ENCODE measurements around the gene BAHCC1. TPM values are rescaled to one million over a fixed set of nuclear protein-coding genes. Genes with fewer than 3 reads are reported as not detected.
"Not testable (repeated sequence)": the region's sequence is repeated elsewhere in the genome, so short reads cannot be mapped to it uniquely, and the experiment has no call there.

Gene BAHCC1
- total RNA-seq, 1 experiment from 2014 or later, result 15.4 TPM

DNA sequence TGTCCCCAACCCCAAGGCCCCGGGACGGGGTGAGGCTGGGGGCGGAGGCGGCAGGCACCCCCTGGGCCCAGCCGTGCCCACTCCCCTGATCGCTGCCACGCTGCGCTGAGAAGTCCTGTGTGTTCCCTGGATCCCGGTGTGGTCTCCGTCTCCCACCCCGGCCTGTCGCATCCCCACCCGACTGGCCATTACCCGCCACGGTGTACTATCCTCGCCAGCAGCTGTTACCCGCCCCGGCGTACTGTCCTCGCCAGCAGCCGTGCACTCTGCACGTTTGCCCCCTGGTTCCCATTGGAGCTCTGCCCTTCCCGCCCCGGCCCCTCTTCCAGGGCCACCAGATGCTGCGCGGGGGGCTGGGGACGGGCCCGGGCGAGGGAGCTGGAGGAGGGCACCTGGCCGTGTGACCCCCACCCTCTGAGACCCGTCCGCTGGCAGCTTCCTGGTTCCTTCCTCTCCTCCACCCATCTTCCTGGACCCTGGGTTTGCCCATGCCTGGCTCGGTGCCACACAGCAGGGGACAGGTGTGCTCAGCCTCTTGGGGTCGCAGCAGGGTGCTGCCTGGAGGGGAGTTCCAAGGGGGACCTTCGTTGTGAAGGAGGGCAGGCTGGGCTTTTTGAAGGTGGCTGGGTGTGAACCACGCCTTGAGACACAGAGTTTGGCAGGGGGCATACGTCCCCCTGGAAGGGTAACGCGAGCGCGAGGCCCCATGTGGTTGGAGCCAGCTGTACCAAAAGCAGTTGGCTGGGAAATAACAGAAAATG is 19.7 kb downstream of the BAHCC1 start:
- no peak for DNase-seq (ENCODE audit: low read depth, low spot score)
- in situ Hi-C loops (cut with HindIII; ENCODE audit: low pct_unique_long_range_greater_than_20kb, low sequenced_read_pairs), result no loop called here

DNA sequence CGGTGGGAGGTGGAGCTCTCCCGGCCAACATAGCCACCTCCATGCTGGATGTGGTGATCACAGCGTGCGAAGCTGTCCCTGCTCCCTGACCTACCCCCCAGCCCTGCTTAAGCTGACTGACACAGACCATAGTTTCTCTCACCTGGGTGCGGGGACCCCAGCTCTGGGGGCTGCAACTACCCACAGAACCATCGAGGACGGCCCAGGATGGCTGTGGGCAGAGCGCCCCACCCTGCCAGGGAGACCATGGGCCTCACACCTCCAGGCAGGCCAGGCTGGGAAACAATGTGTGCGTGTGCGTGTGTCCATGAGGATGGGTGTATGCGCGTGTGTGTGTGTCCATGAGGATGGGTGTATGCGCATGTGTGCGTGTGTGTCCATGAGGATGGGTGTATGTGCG is 20.4 kb downstream of the BAHCC1 start:
- in situ Hi-C loops (cut with HindIII; ENCODE audit: low pct_unique_long_range_greater_than_20kb, low sequenced_read_pairs), result no loop called here
- no peak for DNase-seq (ENCODE audit: low read depth, low spot score)

DNA sequence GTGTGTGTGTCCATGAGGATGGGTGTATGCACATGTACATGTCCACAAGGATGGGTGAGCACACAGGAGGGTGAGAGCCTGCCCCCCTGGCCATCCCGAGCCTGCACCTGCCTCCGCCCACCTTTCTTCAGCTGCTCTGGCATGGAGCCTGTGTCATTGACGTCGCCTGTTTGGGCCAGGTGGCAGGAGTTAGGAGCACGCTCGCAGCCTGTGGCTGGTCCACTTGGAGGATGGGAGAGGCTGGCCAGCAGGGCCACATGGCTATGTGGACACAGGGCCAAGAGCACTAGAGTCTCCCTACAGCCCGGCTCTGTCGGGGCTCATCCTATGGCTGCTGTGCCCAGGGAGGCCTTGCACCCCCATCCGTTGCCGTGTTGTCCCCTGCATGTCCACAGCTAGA is 21.4 kb downstream of the BAHCC1 start:
- DNase-seq (ENCODE audit: low read depth, low spot score), result no peak

DNA sequence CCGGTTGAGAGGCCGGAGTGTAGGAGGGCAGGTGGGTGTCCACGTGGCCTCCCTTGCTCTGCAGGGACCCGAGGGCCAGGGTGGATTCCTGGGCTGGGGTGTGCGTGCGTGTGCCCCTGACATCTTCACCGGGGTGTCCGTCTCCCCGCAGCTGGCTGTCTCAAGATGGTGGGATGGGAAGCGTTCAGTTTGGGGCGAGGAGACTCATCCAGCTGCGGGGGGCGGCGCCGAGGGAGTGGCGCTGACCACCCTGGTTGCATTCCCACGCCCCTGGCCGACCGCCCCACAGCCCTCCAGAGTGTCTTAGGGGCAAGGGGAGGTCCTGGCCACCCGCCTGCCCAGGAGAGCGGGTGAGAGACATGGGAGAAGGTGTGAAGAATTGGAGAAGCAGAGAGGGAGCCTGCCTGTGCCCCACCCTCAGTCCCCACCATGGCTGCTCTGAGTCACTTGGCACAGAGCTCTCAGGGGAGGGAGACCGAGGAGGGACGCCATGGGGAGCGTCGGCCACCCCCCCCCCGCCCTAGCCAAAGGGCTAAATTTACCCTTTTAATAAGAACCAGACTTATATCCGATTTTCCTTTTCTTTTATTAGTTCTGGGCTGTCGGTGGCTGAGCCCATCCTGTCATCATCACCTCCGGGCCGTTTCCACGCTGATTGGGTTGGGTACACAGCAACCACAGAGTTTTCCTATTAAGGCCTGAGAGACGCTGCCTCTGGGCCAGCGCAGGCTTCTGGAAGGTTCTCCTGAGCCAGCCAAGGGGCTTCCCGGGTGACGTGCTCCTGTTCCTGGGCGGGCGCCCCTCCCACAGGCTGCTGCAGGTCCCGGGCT is 22.0 kb downstream of the BAHCC1 start:
- in situ Hi-C loops (cut with HindIII; ENCODE audit: low pct_unique_long_range_greater_than_20kb, low sequenced_read_pairs), result no loop called here
- DNase-seq (ENCODE audit: low read depth, low spot score), result no peak

More for the DNA sequence above, 21.4 kb downstream of the BAHCC1 start:
- in situ Hi-C loops (cut with HindIII; ENCODE audit: low pct_unique_long_range_greater_than_20kb, low sequenced_read_pairs), result no loop called here

DNA sequence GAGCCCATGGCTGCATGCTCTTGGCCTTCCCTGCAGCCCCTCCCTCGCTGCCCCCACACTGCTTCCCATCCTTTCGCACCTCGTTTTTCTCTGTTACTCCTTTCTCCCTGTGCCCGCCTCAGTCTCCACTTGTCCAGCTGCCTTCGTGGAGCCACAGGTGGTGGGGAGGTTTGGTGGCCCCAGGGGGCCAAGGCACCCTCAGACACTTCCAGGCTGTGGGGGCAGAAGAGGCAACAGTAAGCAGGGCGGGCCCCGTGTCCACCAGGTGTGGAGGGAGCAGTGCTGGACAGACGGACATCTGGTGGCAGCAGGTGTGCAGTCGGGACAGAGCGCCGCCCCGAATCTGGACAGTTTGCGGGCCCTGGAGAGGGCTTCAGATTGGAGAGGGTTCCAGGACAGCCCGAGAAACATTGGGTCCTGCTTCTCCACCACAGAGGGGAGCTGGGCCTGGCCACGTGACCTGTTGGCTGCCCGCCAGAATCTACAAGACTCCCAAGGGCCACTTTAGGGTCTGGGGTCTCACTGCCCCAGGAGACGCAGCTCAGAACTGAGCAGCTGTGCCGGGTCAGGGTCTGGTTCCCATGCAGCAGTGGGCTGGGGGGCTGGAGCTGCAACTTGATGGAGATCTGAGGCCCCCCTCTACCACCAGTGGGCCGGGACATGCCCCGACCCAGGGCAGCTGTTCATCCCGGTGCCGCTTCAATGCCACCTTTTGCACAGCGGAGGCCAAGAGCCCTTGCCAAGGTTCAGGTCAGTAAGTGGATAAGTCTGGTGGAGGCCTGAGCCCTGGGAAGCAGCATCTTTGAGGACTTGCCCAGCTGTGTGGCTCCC is 22.8 kb downstream of the BAHCC1 start:
- in situ Hi-C loops (cut with HindIII; ENCODE audit: low pct_unique_long_range_greater_than_20kb, low sequenced_read_pairs), result no loop called here
- no peak for DNase-seq (ENCODE audit: low read depth, low spot score)

DNA sequence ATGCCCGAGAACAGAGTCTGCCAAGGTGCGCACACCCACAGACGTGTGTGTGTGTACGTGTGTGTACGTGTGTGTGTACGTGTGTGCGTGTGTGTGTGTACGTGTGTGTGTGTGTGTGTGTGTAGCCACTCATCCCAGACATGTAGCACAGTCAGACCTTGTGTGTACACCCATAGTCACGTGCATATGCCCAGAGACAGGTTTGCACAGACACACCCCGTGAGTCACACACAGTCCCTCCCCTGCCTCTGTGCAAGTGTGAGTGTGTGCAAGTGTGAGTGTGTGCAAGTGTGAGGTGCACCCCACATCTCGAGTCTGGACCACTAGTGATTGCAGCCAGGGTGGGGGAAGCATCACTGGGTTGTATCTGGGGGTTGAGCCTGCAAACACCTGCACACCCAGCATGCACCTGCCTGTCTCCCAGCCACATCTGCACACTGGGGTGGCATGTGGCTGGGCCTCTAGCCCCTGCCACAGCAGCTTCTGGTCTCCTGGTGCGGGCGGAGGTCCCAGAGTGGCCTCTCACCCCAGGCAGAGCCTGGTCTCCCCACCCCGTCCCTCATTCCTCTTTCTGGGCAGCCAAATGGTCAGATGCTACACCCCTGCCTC is 23.6 kb downstream of the BAHCC1 start:
- no peak for DNase-seq (ENCODE audit: low read depth, low spot score)
- in situ Hi-C loops (cut with HindIII; ENCODE audit: low pct_unique_long_range_greater_than_20kb, low sequenced_read_pairs), result no loop called here

DNA sequence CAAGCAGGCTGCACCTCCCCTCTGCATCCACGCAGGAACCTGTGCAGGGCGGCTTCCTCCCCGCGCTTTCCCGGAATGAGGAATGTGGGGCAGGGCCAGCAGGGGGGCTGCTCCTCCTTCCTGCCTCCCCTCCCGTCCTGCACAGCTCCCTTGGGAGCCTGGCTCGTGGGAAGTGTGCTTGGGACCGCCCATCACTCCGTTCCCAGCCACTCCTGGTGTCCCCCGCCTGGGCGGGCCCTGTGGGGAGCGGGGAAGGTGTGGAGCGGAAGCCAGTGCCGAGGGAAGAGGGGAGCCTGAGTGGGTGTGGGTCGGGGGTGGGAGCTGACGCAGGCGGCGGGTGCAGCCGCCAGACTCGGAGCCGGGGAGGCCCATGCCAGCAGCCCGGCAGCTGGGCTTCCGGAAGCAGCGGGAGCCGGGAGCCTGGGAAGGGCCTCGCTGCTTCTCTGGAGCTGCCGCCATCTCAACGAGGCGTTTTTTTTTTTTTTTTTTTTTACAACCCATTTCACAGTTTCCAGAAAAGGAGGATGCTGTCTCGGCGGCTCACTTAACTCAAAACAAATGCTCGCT is 24.1 kb downstream of the BAHCC1 start:
- in situ Hi-C loops (cut with HindIII; ENCODE audit: low pct_unique_long_range_greater_than_20kb, low sequenced_read_pairs), result no loop called here
- DNase-seq (ENCODE audit: low read depth, low spot score), result no peak

DNA sequence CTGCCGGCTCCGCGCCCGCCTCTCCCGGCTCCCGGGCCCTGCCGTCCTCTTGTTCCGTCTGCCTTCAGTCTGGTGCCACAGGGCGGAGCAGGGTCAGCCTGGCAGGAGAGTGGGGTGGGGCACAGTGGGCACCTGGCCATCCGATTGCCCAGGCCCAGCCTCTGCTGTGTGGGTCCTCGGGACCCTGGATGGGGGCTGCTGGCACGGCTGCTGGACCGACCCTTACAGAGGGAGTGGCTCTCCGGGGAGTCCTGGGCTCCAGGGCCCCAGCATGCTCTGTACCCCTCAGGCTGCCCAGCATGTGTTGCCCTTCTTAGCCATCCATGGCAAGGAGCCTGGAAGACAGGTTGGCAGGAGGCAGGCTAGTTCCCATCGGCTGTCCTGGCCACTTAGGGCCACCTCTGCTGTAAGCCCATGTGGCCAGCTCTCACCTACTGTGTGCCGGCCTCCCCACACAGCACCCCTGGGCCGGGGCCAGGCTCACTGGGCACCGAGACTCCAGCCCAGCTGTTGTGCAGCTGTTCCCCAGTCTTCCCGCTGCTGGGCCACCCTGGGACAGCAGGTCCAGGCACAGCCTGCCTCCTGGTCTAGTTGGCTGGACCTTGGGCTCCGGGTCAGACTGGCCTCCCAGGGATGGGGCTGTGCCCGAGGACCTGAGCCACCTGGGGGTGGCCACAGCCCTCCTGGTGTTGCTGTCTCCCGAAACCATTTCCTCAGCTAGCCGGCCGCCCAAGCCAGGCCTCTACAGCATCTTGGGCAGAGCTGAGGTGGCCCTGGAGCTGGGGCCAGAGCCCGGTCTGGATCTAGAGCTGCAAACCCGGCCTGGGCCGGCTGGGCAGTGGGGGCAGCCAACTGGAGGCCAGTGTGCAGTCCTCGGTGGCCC is 24.9 kb downstream of the BAHCC1 start:
- no peak for DNase-seq (ENCODE audit: low read depth, low spot score)
- in situ Hi-C loops (cut with HindIII; ENCODE audit: low pct_unique_long_range_greater_than_20kb, low sequenced_read_pairs), result no loop called here

DNA sequence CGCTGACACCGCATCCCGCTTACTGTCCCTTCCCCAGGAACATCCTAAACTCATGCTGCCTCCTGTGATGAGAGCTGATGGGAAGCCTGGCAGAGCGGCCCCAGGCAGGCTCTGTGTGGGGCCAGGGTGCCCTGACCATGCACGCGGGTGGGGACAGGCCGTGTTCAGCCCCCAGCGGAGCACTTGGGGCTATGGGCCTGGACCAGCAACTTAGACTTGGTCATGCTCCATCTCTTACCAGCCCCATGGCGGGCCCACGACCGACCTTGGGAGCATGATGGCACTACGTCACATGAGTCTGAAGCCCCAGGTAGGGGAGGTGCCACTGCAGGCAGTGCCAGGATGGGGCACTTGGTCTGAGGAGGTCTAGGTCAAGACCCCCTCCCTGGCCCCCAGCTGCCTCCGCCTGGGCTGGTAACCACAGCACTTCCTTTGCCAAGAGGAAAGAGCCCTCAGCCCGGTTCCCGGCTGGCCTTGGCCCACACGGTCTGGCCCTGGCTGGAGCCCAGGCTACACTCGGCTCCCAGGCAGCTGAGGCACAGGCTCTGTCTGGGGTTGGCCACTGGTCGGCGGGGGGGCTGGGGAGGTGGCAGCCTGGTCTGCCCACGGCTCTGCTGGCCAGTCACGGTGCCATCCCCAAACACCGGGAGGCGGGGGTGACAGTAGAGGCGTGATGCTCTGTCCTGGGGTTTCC is 25.7 kb downstream of the BAHCC1 start:
- no peak for DNase-seq (ENCODE audit: low read depth, low spot score)
- in situ Hi-C loops (cut with HindIII; ENCODE audit: low pct_unique_long_range_greater_than_20kb, low sequenced_read_pairs), result no loop called here

DNA sequence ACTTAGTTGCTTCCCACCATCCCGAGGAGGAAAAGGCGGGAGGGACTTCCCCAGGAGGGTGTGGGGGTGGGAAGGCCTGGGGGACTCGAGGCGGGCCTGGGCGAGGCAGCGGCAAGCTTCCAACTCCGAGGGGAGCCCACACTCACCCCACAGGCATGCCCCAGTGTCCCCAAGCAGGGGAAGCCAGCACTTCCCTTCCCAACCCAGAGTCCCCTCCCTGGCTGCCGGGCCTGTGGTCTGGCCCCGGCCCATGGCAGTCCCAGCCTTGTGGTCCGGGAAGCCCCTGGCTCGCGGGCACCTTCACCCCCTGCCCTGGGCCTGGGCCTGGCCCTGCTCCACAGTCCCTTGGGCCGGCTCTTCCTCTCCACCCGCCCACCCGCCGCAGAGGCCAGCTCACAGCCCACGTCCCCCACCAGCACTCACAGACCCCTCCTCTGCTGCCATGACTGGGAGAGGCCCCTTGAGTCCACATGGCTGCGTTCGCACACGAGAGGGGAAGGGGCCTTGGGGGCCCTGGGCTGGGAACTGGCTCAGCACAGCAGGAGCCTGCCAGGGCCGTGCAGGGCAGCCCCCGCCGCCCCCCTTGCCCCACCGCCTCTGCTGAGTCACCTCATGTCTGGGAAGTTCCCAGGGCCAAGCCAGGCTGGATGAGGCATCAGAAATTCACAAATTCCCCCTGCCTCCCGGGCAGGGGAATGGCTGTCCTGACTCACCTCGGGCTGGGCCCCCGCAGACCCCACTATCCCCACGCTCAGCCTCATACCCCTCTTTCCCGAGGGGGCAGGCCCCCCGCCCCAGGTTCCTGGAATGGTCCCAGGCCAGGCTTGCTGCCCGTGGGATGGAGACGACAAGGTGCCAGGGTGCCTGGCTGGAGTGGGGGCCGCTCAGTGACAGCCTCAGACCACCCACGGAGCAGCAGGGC is 27.8 kb downstream of the BAHCC1 start:
- no peak for DNase-seq (ENCODE audit: low read depth, low spot score)
- in situ Hi-C loops (cut with HindIII; ENCODE audit: low pct_unique_long_range_greater_than_20kb, low sequenced_read_pairs), result no loop called here

DNA sequence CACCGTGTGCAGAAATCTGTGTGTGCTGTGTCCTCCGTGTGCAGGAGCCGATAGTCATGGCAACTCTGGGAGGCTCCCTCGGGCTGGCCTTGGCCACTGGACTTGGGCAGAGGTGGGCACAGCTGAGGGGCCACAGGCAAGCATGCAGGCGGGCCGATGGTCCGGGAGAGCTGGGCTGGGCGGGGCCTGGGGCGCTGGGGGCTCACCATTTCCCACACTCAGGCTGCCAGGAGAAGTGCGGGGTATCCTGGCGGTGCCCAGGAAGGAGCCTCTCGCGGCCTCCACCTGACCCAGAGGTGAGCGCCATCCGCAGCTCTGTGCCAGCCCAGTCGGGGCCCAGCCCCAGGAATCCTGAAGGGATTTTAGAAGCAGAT is 28.4 kb downstream of the BAHCC1 start:
- no peak for DNase-seq (ENCODE audit: low read depth, low spot score)
- in situ Hi-C loops (cut with HindIII; ENCODE audit: low pct_unique_long_range_greater_than_20kb, low sequenced_read_pairs), result no loop called here

DNA sequence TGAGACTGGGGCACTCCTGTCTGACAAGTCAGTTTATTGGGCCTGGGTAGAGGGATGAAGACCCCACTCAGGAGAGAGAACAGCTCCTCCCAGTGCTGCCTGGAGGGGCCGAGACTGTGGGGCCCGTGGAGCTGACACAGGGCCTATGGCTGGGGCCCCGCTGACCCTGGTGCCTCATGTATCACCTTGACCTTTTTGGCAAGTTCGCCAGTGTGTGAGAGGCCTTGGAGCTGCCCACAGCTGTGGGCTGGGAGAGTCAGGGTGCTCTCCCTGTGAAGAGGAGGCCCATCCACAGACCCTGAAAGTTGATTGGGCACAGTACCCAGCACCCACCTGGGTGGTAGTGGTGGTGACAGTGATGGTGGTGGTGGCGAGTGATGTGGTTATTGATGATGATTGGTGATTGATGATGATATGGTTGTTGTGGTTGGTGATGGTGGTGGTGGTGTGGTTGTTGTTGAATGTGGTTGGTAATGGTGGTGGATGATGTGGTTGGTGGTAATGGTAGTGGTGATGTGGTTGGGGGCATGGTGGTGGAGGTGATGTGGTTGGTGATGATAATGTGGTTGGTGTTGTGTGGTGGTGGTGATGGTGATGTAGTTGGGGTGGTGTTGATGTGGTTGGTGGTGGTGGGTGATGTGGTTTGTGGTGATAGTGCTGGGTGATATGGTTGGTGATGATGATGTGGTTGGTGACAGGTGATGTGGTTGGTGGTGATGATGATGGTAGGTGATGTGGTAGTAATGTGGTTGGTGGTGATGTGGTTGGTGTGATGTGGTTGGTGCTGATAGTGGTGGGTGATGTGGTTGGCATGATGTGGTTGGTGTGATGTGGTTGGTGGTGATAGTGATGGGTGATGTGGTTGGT is 29.1 kb downstream of the BAHCC1 start:
- in situ Hi-C loops (cut with HindIII; ENCODE audit: low pct_unique_long_range_greater_than_20kb, low sequenced_read_pairs), result no loop called here
- DNase-seq (ENCODE audit: low read depth, low spot score), result no peak

DNA sequence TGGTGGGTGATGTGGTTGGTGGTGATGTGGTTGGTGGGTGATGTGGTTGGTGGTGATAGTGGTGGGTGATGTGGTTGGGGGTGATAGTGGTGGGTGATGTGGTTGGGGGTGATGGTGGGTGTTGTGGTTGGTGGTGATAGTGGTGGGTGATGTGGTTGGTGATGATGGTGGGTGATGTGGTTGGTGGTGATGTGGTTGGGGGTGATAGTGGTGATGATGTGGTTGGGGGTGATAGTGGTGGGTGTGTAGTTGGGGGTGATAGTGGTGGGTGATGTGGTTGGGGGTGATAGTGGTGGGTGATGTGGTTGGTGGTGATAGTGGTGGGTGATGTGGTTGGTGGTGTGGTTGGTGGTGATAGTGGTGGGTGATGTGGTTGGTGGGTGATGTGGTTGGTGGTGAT is 29.8 kb downstream of the BAHCC1 start:
- in situ Hi-C loops (cut with HindIII; ENCODE audit: low pct_unique_long_range_greater_than_20kb, low sequenced_read_pairs); DNase-seq (ENCODE audit: low read depth, low spot score): not testable (repeated sequence)

DNA sequence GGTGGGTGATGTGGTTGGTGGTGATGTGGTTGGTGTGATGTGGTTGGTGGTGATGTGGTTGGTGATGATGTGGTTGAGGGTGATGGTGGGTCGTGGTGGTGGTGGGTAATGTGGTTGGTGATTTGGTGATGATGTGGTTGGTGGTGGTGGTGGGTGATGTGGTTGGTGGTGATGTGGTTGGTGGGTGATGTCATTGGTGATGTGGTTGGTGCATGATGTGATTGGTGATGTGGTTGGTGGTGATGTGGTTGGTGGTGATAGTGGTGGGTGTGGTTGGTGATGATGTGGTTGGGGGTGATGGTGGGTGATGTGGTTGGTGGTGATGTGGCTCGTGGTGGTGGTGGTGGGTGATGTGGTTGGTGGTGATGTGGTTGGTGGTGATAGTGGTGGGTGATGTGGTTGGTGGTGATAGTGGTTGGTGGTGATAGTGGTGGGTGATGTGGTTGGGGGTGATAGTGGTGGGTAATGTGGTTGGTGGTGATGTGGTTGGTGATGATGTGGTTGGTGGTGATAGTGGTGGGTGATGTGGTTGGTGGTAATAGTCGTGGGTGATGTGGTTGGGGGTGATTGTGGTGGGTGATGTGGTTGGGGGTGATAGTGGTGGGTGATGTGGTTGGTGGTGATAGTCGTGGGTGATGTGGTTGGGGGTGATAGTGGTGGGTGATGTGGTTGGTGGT is 30.6 kb downstream of the BAHCC1 start:
- in situ Hi-C loops (cut with HindIII; ENCODE audit: low pct_unique_long_range_greater_than_20kb, low sequenced_read_pairs); DNase-seq (ENCODE audit: low read depth, low spot score): not testable (repeated sequence)
